ENCODE measurements around the gene RUNX1.
"Not testable (repeated sequence)": the region's sequence is repeated elsewhere in the genome, so short reads cannot be mapped to it uniquely, and the experiment has no call there.

GRCh38 chr21:34993521-34993921, 55.6 kb downstream of the RUNX1 start:
- not testable (repeated sequence) for TF ChIP-seq CTCF, POLR2A (IDR thresholded peaks at IDR 0.05)
